ENCODE results near the gene TSPAN14. TPM values are rescaled to one million over a fixed set of nuclear protein-coding genes. Genes with fewer than 3 reads are reported as not detected.

TSPAN14 gene
- total RNA-seq, 4 donors from 2014 or later: 18.9 to 72.9 (median 55.8) TPM

DNA sequence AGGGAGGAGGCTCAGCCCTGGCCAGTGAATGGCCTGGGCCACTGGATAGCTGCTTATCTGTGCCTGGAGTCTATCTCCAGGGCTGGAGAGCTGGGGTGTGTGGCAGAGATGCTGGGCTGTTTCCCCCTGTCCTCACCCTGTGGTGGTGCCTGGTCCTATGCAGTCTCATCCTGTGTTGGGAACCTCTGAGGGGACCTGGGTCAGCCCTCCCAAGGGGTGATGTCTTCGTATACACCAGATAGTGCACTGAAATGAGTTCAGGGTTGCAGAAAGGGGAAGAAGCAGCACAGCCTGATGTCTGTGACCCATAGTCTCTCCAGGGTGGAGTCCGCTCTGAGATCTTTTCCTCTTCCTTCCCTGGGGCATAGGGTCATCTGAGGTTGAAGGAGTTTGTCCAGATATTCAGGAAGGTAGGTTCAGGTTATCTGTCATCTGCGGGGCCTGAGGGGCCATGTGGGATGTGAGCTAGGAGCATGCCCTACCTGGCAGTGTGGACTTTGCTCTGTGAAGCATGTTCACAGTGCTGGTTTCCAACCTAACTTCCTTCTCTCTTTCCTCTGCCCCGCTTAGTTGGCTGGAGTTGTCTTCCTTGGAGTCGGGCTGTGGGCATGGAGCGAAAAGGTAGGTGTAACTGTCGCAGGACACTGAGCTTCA, 50.2 kb downstream of the TSPAN14 start:
- peaks cover 24 to 67% (median 45%) of the 10 kb centered on the region in 4 donors for H3K4me1 ChIP-seq
- in situ Hi-C loops (cut with MboI; ENCODE audit: low pct_ligation_motif_present in 1 of 4, low pct_unique_long_range_greater_than_20kb in 1 of 4, low sequenced_read_pairs in 3 of 4) (loop anchor here (5.0 to 10.0 kb wide), 4 partner anchors 57 to 119 kb away; no protein-coding TSS in a partner anchor), intact Hi-C loops (cut with DNase I; ENCODE audit: low total_unique reads) (loop anchor here (2.0 to 10.0 kb wide), 2 partner anchors 59 to 119 kb away; no protein-coding TSS in a partner anchor)
- H3K4me3 ChIP-seq: peak overlapping the region in 1 of 4 donors; percentile 0
- peak; percentile 48 for DNase-seq
- no peaks in the 10 kb centered on the region for H3K27me3 ChIP-seq
- H3K27ac ChIP-seq: peak overlapping the region; percentile 65 to 85 (median 82)
- TF ChIP-seq EP300 (IDR thresholded peaks at IDR 0.05; ENCODE audit: low read depth) (no peak), CTCF (IDR thresholded peaks at IDR 0.05) (no peak), POLR2A (IDR thresholded peaks at IDR 0.05) (no peak), POLR2AphosphoS5 (IDR thresholded peaks at IDR 0.05) (peak in 1 of 3 donors; percentile 20)
- peaks cover 0 to 1% (median under 1%) of the 10 kb centered on the region in 4 donors for H3K36me3 ChIP-seq
- WGBS, 2 donors (ENCODE audit: low coverage in 1 of 2): 46 to 57% methylated on average over 4 to 7 of the region's 7 CpGs
- H3K9me3 ChIP-seq: no peaks in the 10 kb centered on the region

DNA sequence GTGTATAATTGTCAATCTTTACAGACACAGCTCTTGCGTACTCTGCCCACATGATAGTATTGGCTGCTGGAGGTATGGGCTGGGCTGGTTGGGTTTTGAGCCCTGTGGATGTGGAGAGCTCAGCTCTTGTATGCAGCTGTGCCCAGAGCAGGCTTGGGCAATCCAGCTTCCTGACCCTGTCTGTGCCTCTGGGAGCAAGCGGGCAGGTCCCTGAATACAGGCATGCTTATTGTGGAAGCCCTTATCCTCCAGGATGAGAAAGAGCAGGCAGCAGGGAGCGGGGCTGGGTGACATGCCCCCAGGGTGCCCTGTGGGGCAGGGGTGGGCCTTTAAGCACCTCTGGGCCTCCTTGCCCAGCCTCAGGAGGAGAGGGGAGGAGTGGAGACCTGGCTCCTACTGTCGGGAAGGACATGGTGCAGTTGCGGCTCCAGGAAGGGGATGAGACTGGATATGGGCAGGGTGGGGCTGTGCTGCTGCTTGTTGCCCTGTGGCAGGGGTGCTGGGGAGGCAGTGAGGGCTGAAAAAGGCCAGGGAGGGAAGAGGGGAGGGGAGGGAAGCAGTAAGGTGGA, 50.9 kb downstream of the TSPAN14 start:
- Histone ChIP-seq H3K4me1 (peaks cover 17 to 60% (median 38%) of the 10 kb centered on the region in 4 donors), H3K27me3 (no peaks in the 10 kb centered on the region), H3K36me3 (peaks cover 0 to 8% (median 3%) of the 10 kb centered on the region in 4 donors), H3K9me3 (no peaks in the 10 kb centered on the region), H3K27ac (peak overlapping the region; percentile 65 to 85 (median 82)), H3K4me3 (peak overlapping the region in 1 of 4 donors; percentile 0)
- no peak for TF ChIP-seq EP300 (IDR thresholded peaks at IDR 0.05; ENCODE audit: low read depth)
- TF ChIP-seq CTCF (IDR thresholded peaks at IDR 0.05): no peak
- TF ChIP-seq POLR2A (IDR thresholded peaks at IDR 0.05): no peak
- no peak for TF ChIP-seq POLR2AphosphoS5 (IDR thresholded peaks at IDR 0.05)
- in situ Hi-C loops (cut with MboI; ENCODE audit: low pct_ligation_motif_present in 1 of 4, low pct_unique_long_range_greater_than_20kb in 1 of 4, low sequenced_read_pairs in 3 of 4): loop anchor here (5.0 to 10.0 kb wide), 5 partner anchors 53 to 120 kb away; partner anchors contain the start of gene TSPAN14 (in 1 of the 4)
- intact Hi-C loops (cut with DNase I; ENCODE audit: low total_unique reads): loop anchor here (2.0 to 10.0 kb wide), 2 partner anchors 60 to 120 kb away; no protein-coding TSS in a partner anchor
- peak; percentile 36 for DNase-seq
- WGBS, 2 donors (ENCODE audit: low coverage in 1 of 2): 75 to 80% methylated on average over 1 to 5 of the region's 5 CpGs

GRCh38 chr10:80506189-80506575, 52.1 kb downstream of the TSPAN14 start:
- Histone ChIP-seq H3K27me3 (no peaks in the 10 kb centered on the region), H3K4me3 (no peak overlapping the region), H3K27ac (peak overlapping the region; percentile 65 to 85 (median 82)), H3K9me3 (no peaks in the 10 kb centered on the region), H3K36me3 (peaks cover 0 to 15% (median 5%) of the 10 kb centered on the region in 4 donors), H3K4me1 (peaks cover 17 to 50% (median 38%) of the 10 kb centered on the region in 4 donors)
- TF ChIP-seq POLR2AphosphoS5 (IDR thresholded peaks at IDR 0.05): no peak
- no peak for TF ChIP-seq POLR2A (IDR thresholded peaks at IDR 0.05)
- in situ Hi-C loops (cut with MboI; ENCODE audit: low pct_ligation_motif_present in 1 of 4, low pct_unique_long_range_greater_than_20kb in 1 of 4, low sequenced_read_pairs in 3 of 4): loop anchor here in 2 of 4 donors (5.0 to 10.0 kb wide), 4 partner anchors 54 to 121 kb away; partner anchors contain the start of gene TSPAN14 (in 1 of the 2)
- intact Hi-C loops (cut with DNase I; ENCODE audit: low total_unique reads): loop anchor here (10.0 kb wide), 1 partner anchor 121 kb away; no protein-coding TSS in a partner anchor
- DNase-seq: no peak
- 82 to 87% methylated on average over 3 to 6 of the region's 6 CpGs for WGBS, 2 donors (ENCODE audit: low coverage in 1 of 2)

DNA sequence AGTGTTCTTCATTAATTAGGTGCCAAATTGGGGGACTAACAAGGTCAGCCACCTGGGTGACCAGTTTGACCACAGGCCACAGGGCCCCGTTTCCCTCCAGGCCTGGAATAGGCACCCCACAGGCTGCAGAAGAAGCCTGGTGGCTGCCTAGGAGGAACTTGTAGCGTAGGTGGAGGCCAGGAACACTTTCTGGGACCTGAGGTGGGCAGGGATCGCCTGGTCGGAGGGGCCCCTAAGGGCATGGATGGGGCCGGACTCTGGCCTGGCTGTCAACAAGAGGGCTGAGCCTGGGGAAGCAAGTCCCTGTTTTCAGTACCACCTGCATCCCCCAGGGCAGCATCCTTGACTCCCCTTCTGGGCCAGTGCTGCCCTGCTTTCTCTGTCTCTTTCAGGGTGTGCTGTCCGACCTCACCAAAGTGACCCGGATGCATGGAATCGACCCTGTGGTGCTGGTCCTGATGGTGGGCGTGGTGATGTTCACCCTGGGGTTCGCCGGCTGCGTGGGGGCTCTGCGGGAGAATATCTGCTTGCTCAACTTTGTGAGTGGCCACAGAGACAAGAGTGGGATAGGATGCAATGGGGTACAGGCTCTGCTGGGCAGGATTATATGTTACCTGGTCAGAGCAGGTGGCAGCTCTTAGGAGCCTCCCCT, 52.9 kb downstream of the TSPAN14 start:
- Histone ChIP-seq H3K27me3 (no peaks in the 10 kb centered on the region), H3K27ac (no peak overlapping the region), H3K4me3 (no peak overlapping the region), H3K36me3 (peaks cover 0 to 19% (median 7%) of the 10 kb centered on the region in 4 donors), H3K4me1 (peaks cover 17 to 43% (median 36%) of the 10 kb centered on the region in 4 donors), H3K9me3 (no peaks in the 10 kb centered on the region)
- no peak for DNase-seq
- WGBS, 2 donors (ENCODE audit: low coverage in 1 of 2): 90% methylated on average over 13 of the region's 13 CpGs; no CpG with 5 or more reads in 1 of the 2 donors
- intact Hi-C loops (cut with DNase I; ENCODE audit: low total_unique reads): loop anchor here (10.0 kb wide), 1 partner anchor 122 kb away; no protein-coding TSS in a partner anchor
- TF ChIP-seq POLR2A (IDR thresholded peaks at IDR 0.05) (no peak), CTCF (IDR thresholded peaks at IDR 0.05) (no peak), POLR2AphosphoS5 (IDR thresholded peaks at IDR 0.05) (no peak), EP300 (IDR thresholded peaks at IDR 0.05; ENCODE audit: low read depth) (no peak)
- in situ Hi-C loops (cut with MboI; ENCODE audit: low pct_ligation_motif_present in 1 of 4, low pct_unique_long_range_greater_than_20kb in 1 of 4, low sequenced_read_pairs in 3 of 4): loop anchor here in 2 of 4 donors (5.0 to 10.0 kb wide), 4 partner anchors 55 to 122 kb away; partner anchors contain the start of gene TSPAN14 (in 1 of the 2)
